H1 (cell line): ENCODE data around the gene SMAD7. TPM values are rescaled to one million over a fixed set of nuclear protein-coding genes. Genes with fewer than 3 reads are reported as not detected.

Source experiments
- BCL11A ChIP-seq, 2 experiments: IDR thresholded peaks; one replicate each; pipeline ENCODE4 v1.6.1; 2011; ENCODE audit warnings: low read depth in 2 of 2, low read length in 2 of 2, mild to moderate bottlenecking in 2 of 2
- BRCA1 ChIP-seq: IDR thresholded peaks from 2 replicates; pipeline ENCODE4 v1.6.1; 2012; ENCODE audit warnings: low read depth, low read length, improper control_type of control experiment
- EGR1 ChIP-seq: IDR thresholded peaks from 2 replicates; pipeline ENCODE4 v1.6.1; 2011; ENCODE audit warnings: low read depth, low read length, borderline replicate concordance
- JUN ChIP-seq: IDR thresholded peaks from 2 replicates; pipeline ENCODE4 v1.6.1; 2011; ENCODE audit warnings: low read depth, mild to moderate bottlenecking, improper control_type of control experiment, low read length
- KDM1A ChIP-seq: fragments of 200-600, 300-600 bp; sonication (generic); IDR thresholded peaks from 2 replicates; pipeline ENCODE4 v1.7.1; 2016; ENCODE audit warnings: mild to moderate bottlenecking, low read length, borderline replicate concordance
- NANOG ChIP-seq: IDR thresholded peaks from 2 replicates; pipeline ENCODE4 v1.6.1; 2011; ENCODE audit warnings: low read length, low read depth, mild to moderate bottlenecking, inconsistent platforms; ENCODE audit not compliant: insufficient read depth, poor library complexity, severe bottlenecking
- RBBP5 ChIP-seq: IDR thresholded peaks from 2 replicates; pipeline ENCODE4 v1.7.1; 2012; ENCODE audit warnings: low read depth, mild to moderate bottlenecking, inconsistent platforms, low read length, moderate library complexity, borderline replicate concordance
- RNF2 ChIP-seq: fragments of 200-900, 300-1000 bp; sonication (generic); IDR thresholded peaks from 2 replicates; pipeline ENCODE4 v1.7.1; 2016; ENCODE audit warnings: borderline replicate concordance, low read depth, mild to moderate bottlenecking, antibody characterized with exemption, low read length; ENCODE audit not compliant: poor library complexity, severe bottlenecking; ENCODE audit errors: missing control alignments
- SIX5 ChIP-seq: IDR thresholded peaks from 2 replicates; pipeline ENCODE4 v1.6.1; 2011; ENCODE audit warnings: mild to moderate bottlenecking, low read depth, low read length
- SP2 ChIP-seq: IDR thresholded peaks from 2 replicates; pipeline ENCODE4 v1.6.1; 2012; ENCODE audit warnings: mild to moderate bottlenecking, low read length, inconsistent platforms
- polyA plus RNA-seq, 7 experiments: library from polyadenylated mRNA; depleted of rRNA in 3 of 7; stranded (reverse) in 5 of 7; unstranded in 2 of 7; fragments of >200 nt in 5 of 7; fragments of 200-250 nt in 2 of 7; gene quantifications; 1 replicate in 5 of 7; 2 replicates in 1 of 7; 4 replicates in 1 of 7; pipeline versions ENCODE4 v1.2.1 to v1.2.3, GENCODE V29; 2011 to 2013; ENCODE audit warnings: missing spikeins in 2 of 7, mixed read lengths in 2 of 7
- total RNA-seq: library from RNA; stranded (reverse); fragmentation: NEBNext Ultra II Directional; extraction: Animal tissue kit (Norgen Biotek cat#: 25700); gene quantifications from 2 replicates; pipeline ENCODE4 v1.2.1, GENCODE V29; 2021

Gene SMAD7
- total and polyA plus RNA-seq, 2 of the 8 experiments (the other 6 are each of a cell fraction or from before 2014, with no cell fraction given), result 6.5 to 15.5 TPM

DNA sequence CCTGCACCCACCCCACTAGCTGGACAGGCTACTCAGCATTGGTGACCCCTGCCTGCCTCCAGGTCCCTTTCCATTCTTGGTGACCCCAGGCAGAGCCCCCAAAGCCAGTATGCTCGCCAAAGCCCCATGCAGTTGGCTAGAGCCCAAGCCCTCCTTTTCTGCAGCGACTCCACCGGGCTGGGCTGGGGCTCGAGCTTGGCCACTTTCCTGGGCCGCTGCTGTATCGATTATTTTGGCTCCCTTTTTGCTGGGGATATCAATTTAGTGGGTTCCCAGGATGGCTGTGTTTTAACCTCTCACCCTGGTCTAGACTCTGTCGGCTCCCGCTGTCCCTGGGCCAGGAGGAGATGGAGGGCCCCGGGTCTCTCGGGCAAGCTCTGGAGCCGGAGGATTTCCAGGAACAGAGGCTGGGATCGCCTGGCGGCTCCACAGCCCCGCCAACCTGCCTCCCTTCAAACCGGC, 76.0 kb downstream of the SMAD7 start (continued):
- no peak for TF ChIP-seq RBBP5
- no peak for TF ChIP-seq BRCA1
- TF ChIP-seq SIX5, result no peak
- no peak for TF ChIP-seq NANOG
- no peak for TF ChIP-seq RNF2
- no peak for TF ChIP-seq SP2
- no peak for TF ChIP-seq EGR1
- TF ChIP-seq KDM1A, result no peak
- no peak for TF ChIP-seq BCL11A (IDR thresholded peaks at IDR 0.05; ENCODE audit: low read depth in 2 of 2, low read length in 2 of 2)
- no peak for TF ChIP-seq JUN
- TF ChIP-seq, all 59 proteins: peak for 0
